Vagina (tissue), 2 donors: ENCODE data around the gene OLFM1.

Experiments
- POLR2A ChIP-seq, 2 donors: fragments of 450-650 bp; IDR thresholded peaks; one replicate each; pipeline ENCODE4 v1.6.1; 2017; ENCODE audit warnings: antibody characterized with exemption in 2 of 2, mild to moderate bottlenecking in 2 of 2, moderate library complexity in 2 of 2
- TF ChIP-seq, protein P1 (sequence below), 3 experiments: fragments of 450-650 bp in 2 of 3; fragments of 200-600 bp in 1 of 3; sonication (generic) in 1 of 3; IDR thresholded peaks; one replicate each; pipeline ENCODE4 v1.5.1; 2017 to 2019; ENCODE audit warnings: antibody characterized with exemption in 3 of 3, mild to moderate bottlenecking in 2 of 3, moderate library complexity in 2 of 3

DNA sequence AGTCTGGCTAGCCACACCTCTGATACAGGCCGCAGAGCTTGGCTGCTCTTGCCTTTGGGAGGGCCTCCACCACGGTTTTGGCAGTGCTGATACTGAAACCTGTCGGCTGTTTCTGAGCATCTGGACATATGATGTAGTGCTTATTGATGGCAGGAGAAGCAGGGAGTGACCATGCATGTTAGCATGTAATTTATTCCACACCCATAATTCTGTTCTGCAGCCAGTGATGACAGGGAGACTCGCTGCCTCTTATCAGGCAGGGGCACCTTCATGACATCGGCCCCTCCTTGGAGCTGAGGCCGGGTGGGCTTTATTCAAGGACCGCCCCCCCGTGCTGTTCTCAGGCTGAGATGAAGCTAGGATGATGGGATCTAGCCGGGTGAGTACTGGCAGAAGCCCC lies 49.0 kb downstream of the OLFM1 start:
- TF ChIP-seq, protein P1, sequence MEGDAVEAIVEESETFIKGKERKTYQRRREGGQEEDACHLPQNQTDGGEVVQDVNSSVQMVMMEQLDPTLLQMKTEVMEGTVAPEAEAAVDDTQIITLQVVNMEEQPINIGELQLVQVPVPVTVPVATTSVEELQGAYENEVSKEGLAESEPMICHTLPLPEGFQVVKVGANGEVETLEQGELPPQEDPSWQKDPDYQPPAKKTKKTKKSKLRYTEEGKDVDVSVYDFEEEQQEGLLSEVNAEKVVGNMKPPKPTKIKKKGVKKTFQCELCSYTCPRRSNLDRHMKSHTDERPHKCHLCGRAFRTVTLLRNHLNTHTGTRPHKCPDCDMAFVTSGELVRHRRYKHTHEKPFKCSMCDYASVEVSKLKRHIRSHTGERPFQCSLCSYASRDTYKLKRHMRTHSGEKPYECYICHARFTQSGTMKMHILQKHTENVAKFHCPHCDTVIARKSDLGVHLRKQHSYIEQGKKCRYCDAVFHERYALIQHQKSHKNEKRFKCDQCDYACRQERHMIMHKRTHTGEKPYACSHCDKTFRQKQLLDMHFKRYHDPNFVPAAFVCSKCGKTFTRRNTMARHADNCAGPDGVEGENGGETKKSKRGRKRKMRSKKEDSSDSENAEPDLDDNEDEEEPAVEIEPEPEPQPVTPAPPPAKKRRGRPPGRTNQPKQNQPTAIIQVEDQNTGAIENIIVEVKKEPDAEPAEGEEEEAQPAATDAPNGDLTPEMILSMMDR (IDR thresholded peaks at IDR 0.05): no peak
- TF ChIP-seq POLR2A (IDR thresholded peaks at IDR 0.05): no peak
